GM19025 (cell line): ENCODE results near the gene HYCC2.
A peak's percentile ranks its signal among the peaks of the same experiment; 100 is the strongest.
"Not testable (repeated sequence)": the region's sequence is repeated elsewhere in the genome, so short reads cannot be mapped to it uniquely, and the experiment has no call there.

Experiments used
- ATAC-seq: cut with Tn5 transposase; IDR thresholded peaks from one replicate; pipeline ENCODE4 v1.9.1; 2021; ENCODE audit warnings: mild to moderate bottlenecking, low read depth, moderate library complexity; ENCODE audit not compliant: unreplicated experiment

Gene HYCC2

DNA sequence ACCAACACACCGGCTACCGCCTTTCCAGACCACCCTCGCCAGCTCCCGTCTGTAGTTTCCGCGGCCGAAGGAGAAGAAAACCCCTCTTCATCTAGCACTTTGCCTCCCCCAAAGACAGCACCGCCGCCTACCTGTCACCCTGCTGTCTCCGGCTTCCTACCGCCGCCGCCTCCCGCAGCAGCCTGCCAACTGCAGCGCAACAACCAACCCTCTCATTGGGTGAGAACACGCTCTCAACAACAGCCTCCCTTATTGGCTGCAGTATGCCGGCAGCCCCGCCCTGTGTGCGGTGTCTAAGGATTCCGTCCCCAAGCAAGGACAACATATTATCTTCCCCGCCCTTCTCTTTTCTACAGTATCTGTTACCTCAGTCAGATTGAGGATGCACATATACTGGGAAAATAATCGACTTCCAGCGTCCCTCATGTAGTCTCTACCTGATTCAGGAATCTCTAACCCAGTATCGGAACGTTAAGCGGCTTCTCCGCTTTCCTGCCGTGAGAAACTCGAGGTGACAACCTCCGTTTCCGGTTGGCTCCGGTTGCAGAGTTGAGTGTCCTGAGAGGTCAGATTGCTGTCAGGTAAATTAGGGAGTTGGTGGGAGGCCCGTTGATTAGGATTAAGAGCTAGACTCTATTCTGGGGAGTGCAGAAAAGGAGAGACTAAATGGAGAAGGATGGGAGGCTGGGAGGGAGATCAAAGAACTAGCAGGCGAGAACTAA lies at the start of gene HYCC2, which contains the start of gene NDUFB3:
TSS of gene HYCC2 (minus strand) at position 193 of the 722 bp plus-strand sequence. CDS start 47,662 bp downstream, outside the sequence.
TSS of gene NDUFB3 (plus strand) at position 523 of the 722 bp plus-strand sequence. CDS start 6,882 bp downstream, outside the sequence.
- ATAC-seq = peak; percentile 98

DNA sequence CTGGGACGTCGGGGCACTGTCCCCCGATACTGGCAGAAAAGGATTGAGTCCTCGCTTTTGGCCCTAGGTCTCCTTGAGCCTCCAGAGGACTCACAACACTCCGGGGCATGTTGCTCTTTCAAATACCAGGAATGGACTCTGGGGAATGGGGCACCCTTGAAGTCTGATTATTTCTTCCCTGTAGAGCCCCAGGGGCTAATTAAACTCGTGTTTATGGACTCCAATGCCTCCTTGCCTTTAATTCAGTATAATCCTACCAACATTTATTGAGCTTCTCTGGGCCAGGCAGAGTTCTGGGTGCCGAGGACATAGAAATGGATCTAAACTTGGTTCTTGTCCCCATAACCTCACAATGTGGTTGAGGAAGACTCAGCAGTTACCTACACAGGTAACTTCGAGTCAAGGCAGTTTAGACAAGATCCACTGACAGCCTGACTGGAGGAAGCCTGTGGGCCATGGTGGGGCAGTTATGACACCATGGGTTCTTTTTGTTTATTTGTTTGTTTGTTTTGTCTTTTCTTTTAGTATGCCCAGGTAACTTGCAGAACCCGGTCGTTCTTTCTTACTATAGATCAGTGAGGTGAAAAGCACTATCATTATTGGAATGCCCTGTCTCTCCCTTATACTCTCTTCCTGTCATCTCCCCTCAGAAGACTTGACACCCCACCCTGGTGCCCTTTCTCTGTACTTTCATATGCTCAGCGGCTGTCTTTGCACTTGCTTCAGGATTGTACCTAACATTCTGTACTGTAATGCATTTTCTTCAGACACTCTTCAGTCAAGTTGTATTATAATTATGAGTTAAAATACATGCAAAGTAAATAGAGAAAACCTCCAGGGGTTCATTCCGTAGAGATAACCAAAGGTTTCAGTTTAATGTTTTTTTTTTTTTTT lies 47.7 kb upstream of the HYCC2 start:
- ATAC-seq = no peak

DNA sequence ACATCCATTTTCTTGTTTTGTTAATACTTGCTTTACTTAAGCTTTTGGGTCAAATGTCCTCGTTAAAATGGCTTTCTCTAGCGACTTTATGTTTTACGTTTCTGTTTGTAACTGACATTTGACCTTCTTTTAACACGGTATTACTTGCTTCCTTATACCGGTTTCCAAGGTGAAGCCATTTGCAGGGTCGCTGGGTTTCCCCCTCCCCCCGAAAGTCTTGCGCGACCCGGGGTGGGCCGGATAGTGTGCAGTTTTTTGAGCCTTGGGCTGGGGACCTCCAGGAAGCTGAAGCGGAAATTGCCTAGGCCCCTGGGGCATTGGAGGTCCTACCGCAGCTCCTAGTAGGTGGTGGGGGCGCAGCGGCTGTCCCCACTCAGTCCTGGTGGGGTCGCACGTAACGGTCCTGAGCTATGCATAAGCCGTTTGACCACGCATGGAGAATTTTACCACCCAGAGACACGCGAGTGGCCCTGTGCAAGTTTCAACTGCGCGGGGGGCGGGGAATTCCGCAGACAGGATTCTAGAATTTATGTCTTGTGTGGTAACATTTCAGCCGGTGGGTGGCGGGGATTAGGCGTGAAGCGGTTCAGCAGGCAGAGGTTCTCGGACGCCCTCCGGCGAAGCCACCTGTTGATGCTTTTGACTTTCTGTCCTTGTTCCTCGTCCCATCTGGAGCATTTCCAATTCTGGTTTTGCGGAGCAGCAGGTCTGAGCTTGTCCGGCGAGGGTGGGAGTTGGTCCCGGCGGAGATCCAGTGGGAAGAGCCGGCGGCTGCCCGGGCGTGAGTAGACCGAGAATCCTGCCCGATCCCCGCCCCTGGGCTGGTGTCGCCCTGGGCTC lies 46.9 kb upstream of the HYCC2 start:
- ATAC-seq = peak; percentile 42

DNA sequence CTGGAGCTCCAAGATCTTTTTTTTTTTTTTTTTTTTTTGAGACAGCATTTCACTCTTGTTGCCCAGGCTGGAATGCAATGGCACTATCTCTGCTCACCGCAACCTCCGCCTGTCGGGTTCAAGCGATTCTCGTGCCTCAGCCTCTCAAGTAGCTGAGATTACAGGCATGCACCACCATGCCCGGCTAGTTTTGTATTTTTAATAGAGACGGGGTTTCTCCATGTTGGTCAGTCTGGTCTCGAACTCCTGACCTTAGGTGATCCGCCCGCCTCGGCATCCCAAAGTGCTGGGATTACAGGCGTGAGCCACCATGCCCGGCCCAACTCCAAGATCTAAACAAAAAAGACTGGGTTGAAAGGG lies 46.2 kb upstream of the HYCC2 start:
- ATAC-seq = not testable (repeated sequence)

DNA sequence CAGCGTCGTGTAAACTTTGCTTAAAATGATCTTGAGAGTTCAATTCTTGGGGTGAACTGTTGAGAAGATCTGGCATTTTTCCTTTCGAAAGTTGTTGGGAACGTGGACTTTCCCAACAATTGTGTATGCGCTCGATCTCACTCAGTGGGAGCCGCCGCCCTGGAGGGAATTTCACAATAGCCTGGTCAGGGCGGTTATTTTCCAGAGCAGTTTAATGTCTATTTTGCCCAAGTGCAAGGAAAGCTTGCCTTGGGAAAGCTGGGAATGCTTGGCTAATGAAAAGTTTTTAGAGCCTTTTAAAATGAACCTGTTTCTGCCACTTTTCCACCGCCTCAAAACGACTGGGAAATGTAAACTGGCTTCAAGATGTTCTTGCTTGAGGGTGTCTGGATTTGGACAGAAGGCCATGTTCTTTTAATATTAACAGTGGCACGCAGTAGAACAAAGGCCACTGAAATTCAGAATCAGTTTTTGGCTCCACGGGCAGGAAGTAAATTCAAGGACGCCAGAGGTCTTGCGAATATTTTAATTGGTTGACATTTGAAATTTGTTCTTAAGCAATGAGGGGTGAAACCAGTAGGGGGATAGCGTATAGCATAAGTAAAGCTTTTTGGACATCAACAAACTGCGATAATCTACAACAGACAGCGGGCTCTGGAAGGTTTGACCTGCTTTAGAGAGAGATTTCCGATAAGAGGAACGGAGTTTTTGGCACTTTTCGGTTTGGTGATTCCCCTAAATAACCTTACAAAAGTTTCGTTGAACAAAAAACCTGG lies 45.7 kb upstream of the HYCC2 start:
- ATAC-seq = no peak

DNA sequence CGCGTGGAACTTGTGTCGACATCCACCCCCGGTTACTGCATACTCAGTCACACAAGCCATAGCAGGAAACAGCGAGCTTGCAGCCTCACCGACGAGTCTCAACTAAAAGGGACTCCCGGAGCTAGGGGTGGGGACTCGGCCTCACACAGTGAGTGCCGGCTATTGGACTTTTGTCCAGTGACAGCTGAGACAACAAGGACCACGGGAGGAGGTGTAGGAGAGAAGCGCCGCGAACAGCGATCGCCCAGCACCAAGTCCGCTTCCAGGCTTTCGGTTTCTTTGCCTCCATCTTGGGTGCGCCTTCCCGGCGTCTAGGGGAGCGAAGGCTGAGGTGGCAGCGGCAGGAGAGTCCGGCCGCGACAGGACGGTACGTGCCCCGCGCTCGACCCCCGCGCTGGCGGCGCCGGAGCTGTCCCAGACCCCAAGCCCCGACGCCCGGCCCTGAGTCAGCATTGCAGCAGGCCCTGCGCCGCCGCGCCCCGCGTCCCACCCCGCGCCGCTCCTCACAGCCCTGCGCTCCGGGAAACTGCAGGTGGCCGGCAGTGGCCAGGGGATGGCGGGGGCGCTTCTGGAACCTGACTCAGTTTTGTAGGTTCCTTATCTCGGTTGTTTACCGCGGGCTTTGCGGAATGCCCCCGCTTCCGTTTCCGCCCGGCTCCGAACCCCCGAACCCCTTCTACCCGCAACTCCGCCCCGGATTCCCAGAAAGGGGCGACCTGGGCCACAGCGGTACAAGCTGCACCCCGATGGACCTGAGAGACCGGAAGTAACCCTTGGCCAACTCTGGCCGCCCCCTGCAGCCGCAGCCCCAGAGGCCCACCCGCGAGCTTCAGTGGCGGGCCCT lies 44.9 kb upstream of the HYCC2 start, which contains the start of gene CFLAR:
TSS of gene CFLAR (plus strand) at position 50 of the 844 bp plus-strand sequence. CDS start 13,702 bp downstream, outside the sequence.
- peak; percentile 35 for ATAC-seq

DNA sequence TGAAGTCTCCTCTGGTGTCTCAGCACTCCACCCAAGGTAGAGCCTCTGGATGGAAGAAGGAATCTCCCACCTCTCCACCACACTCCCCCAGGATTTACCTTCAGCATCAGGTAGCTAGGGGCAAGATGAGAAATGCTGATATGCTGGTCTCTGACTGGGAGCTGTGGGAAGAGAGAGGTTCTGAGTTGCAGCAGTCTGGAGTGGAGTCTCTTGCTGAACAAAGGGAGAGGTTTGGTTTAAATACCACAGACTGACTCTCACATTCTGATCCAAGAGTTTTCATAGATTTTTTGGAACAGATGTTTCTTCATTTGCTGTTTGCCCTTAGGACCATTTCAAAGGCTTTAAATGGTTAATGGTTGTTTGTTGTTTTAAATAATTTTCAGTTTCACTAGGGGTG lies 43.4 kb upstream of the HYCC2 start:
- ATAC-seq = no peak

DNA sequence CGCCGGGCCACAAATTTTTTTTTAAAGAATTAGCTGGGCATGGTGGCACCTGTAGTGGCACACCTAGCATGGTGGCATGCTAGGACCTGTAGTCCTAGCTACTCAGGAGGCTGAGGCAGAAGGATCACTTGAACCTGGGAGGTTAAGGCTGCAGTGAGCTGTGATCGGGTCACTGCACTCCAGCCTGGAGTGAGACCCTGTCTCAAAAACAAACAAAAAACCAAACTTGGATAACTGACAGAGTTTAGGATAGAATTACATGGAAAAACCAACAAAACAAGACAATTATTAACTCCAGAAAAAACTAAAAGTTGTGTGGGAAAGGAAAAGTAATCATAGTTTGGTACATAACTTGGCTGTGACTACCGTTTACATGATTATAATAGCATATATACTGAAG lies 42.9 kb upstream of the HYCC2 start:
- no peak for ATAC-seq

DNA sequence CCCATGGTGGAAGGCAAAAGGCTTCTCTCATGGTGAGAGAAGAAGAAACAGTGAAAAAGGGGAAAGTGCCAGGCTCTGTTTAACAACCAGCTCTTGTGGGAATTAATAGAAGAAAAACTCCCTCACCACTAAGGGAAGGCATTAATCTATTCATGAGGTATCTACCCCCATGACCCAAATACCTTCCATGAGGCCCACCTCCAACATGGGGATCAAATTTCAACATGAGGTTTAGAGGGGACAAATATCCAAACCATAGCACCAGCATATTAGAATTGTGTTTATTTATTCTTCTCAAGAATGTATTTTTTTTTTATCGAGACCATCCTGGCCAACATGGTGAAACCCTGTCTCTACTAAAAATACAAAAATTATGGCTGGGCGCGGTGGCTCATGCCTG lies 39.6 kb upstream of the HYCC2 start:
- ATAC-seq = no peak

DNA sequence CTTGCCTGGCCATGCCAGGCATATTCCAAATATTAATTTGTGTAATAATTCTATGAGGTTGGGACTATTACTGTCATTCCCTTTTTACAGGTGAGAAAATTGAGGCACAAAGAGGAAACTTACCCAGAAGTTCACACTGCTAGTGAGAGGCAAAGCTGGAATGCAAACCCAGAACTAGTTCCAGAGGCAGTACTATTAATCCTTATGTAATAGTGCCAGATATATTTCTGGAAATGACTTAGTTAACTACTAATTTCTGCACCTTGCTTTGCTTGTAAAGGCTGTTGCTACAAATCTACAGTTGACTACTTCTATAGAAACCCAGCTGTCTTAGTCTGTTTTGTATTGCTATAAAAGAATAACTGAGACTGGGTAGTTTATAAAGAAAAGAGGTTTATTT lies 39.1 kb upstream of the HYCC2 start:
- ATAC-seq = no peak

DNA sequence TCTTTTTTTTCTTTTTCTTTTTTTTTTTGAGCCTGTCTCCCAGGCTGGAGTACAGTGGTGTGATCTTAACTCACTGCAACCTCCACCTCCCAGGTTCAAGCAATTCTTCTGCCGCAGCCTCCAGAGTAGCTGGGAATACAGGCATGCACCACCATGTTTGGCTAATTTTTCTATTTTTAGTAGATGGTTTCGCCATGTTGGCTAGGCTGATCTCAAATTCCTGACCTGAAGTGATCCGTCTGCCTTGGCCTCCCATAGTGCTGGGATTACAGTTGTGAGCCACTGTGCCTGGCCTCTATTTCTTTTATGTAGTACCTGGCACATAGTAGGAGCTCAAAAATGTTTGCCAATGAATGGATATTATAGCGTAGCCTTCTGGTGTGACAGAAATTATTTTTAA lies 37.7 kb upstream of the HYCC2 start:
- no peak for ATAC-seq

DNA sequence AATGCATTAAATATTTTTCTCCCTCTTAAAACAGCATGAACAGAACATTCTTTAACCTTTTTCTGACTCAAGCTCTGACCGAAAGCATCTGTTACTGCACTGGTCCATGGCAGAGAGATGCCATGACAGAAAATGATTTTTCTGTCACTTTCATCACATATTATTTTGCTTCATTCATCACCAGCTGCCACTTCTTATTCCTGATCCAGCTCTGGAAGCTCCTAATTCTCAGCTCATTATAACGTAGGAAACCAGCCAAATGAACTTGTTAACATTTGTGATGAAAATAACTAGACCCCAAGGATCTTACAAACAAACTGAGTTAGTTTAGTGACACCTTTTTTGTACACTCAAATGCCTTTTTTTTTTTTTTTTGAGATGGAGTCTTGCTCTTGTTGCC lies 36.9 kb upstream of the HYCC2 start:
- no peak for ATAC-seq

DNA sequence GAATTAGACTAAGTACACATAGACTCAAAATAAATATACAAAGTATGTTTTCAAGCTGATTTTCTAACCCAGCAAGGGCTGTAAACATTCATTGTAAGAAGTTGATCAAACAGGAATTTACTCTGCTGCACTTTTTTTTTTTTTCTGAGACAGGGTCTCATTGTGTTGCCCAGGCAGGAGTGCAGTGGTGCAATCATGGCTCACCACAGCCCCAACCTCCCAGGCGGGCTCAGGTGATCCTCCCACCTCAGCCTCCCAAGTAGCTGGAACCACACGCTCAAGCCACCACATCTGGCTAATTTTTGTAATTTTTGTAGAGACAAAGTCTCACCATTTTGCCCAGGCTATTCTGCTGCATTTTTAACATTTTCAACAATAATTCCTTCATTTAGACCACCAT lies 36.2 kb upstream of the HYCC2 start:
- ATAC-seq = no peak

DNA sequence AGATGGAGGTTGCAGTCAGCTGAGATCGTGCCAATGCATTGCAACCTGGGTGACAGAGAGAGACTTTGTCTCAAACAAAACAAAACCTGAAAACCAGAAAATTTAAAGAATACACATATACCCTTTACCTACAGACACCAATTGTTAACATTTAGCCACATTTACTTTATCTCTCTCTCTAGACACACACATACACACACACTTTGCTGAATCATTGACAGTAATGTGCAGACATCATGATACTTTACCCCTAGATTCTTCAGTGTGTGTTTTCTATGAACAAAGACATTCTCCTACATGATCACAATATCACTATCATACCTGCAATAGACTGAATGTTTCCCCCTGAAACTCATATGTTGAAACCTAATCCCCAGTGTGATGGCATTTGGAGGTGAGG lies 34.3 kb upstream of the HYCC2 start:
- no peak for ATAC-seq

DNA sequence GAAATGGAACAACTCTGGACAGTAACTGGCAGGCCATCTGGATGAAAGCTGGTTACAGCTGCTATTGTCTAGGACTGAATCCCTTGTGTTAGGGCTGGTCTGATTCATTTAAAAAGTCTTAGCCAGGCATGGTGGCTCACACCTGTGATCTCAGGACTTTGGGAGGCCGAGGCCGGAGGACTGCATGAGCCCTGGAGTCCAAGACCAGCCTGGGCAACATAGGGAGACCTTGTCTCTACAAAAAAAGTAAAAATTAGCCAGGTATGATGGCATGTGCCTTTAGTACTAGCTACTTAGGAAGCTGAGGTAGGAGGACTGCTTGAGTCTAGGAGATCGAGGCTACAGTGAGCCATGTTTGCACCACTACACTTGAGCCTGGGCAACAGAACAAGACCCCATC lies 29.0 kb upstream of the HYCC2 start:
- ATAC-seq = no peak

DNA sequence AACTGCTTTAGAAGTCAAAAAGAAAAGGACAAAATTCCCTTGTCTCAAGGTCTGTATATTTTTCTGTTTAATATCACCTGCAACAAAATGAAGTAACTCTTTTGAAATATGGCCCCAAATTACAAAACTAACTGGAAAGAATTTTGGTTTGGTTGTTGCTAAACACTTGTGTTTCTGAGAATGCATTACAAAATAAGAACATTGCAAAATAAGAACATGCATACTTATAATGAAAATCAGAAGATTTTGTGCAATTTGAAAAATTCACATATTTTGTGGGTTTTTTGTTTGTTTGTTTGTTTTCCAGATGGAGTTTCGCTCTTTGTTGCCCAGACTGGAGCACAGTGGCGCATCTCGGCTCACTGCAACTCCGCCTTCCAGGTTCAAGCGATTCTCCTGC lies 22.1 kb upstream of the HYCC2 start:
- no peak for ATAC-seq

DNA sequence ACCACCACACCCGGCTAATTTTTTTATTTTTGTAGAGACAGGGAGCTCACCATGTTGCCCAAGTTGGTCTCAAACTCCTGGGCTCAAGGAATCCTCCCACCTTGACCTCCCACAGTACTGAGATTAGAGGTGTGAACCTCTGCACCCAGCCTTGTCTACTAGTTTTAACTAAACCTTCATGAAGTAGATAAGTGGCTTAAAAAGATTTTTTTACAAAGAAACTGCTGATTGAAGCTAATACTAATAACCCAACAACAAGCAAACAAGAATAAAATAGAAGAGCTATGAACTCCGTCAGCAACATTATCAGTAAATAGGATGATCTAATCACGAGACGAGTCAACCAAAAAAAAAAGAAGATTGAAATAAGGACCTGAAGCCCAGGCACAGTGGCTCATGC lies 19.1 kb upstream of the HYCC2 start:
- no peak for ATAC-seq

DNA sequence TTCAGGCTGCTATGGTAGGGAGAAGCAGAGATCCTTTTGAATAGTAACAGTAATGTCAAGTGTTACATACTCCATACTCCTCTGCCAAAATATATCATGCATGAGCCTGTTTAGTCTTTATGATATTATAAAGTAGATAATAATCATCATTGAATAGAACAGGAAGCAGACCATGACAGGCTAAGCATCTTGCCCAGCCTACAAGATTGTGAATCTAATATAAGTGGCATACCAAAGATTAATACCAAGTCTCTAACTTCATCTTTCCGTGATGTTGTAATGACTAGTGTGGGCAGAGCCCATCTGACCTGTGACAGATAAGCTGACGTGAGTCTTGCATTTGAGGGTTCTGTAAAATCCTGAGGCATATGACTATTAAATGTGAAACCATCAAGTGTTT lies 13.4 kb upstream of the HYCC2 start:
- ATAC-seq = no peak

DNA sequence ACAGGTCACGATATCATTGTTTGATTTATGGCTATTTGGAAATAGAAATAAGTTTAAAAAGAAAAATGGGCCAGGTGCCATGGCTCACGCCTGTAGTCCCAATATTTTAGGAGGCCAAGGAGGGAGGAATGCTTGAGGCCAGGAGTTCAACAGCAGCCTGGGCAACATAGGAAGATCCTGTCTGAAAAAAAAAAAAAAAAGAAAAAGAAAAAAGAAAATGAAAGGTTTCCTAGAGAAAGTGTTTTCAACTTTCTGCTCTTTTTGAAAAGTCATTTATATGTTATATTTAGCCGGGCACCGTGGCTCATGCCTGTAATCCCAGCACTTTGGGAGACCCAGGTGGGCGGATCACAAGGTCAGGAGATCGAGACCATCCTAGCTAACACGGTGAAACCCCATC lies 3.5 kb upstream of the HYCC2 start:
- ATAC-seq = no peak
